ENCODE data around the gene SMO.
"Not testable (repeated sequence)": the region's sequence is repeated elsewhere in the genome, so short reads cannot be mapped to it uniquely, and the experiment has no call there.

Gene SMO

GRCh38 chr7:129210256-129210988 is 22.0 kb downstream of the SMO start:
- no peak for DNase-seq

GRCh38 chr7:129210989-129211312 is 22.5 kb downstream of the SMO start:
- DNase-seq: no peak

- no peak for DNase-seq
These were observed 23.7 kb downstream of the SMO start for GRCh38 chr7:129212126-129212525.

GRCh38 chr7:129212596-129212995 is 24.2 kb downstream of the SMO start:
- no peak for DNase-seq

- DNase-seq: no peak
These were observed 25.4 kb downstream of the SMO start for GRCh38 chr7:129213828-129214227.

GRCh38 chr7:129215691-129216090 is 27.3 kb downstream of the SMO start:
- not testable (repeated sequence) for DNase-seq

- DNase-seq: not testable (repeated sequence)
These were observed 27.8 kb downstream of the SMO start for GRCh38 chr7:129216101-129216715.

GRCh38 chr7:129216821-129217416 is 28.5 kb downstream of the SMO start:
- not testable (repeated sequence) for DNase-seq

GRCh38 chr7:129218514-129219062 is 30.2 kb downstream of the SMO start:
- DNase-seq: peak; percentile 37

- not testable (repeated sequence) for DNase-seq
These were observed 30.7 kb downstream of the SMO start for GRCh38 chr7:129219166-129219565.

- no peak for DNase-seq
These were observed 33.6 kb downstream of the SMO start for GRCh38 chr7:129222064-129222463.

- peak; percentile 58 for DNase-seq
These were observed 36.1 kb downstream of the SMO start, which contains the start of gene AHCYL2 for GRCh38 chr7:129224251-129225205. Gene AHCYL2 (plus strand): TSS chr7:129225030.

- DNase-seq: no peak
These were observed 36.9 kb downstream of the SMO start for GRCh38 chr7:129225206-129225930.

- DNase-seq: no peak
These were observed 37.6 kb downstream of the SMO start for GRCh38 chr7:129225931-129226572.

- no peak for DNase-seq
These were observed 39.5 kb downstream of the SMO start for GRCh38 chr7:129227646-129228578.

- no peak for DNase-seq
These were observed 40.2 kb downstream of the SMO start for GRCh38 chr7:129228633-129229032.

- DNase-seq: no peak
These were observed 43.2 kb downstream of the SMO start for GRCh38 chr7:129231666-129232065.

GRCh38 chr7:129238546-129238945 is 50.1 kb downstream of the SMO start:
- no peak for DNase-seq

GRCh38 chr7:129240119-129240820 is 51.8 kb downstream of the SMO start:
- DNase-seq: no peak

- DNase-seq: no peak
These were observed 55.8 kb downstream of the SMO start for GRCh38 chr7:129244220-129244619.

All from KG1 (cell line).